ENCODE measurements around the gene SUDS3. TPM values are rescaled to one million over a fixed set of nuclear protein-coding genes. Genes with fewer than 3 reads are reported as not detected.

Gene SUDS3
- total RNA-seq, 1 donor from 2014 or later: 44.8 TPM

DNA sequence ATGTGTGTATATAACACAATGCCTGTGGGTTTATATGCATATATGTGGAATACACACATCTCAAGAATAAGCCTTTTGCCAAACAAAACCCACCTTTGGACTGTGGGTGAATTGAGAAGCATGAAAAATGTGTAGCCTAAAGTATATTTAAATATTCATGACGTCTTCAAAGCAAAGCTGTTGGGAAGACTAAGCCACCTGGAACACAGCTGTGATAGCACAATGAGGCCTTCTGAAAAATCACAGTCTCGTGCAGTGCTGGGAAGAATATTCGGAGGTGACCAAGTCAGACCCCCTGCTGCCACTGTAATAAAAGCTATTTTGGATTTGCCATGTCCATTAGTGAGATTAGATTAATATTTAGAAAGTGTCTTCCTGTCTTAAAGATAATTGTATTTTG lies 51.5 kb downstream of the SUDS3 start:
- no peak for DNase-seq (ENCODE audit: low read depth, low spot score)
- Mint-ChIP-seq H3K27me3 (ENCODE audit: low read depth) (no peaks in the 10 kb centered on the region), H3K4me3 (no peak overlapping the region), H3K4me1 (peaks cover 5% of the 10 kb centered on the region), H3K9me3 (no peaks in the 10 kb centered on the region), H3K36me3 (ENCODE audit: low read depth) (no peaks in the 10 kb centered on the region), H3K27ac (ENCODE audit: unreplicated experiment) (no peak overlapping the region)
- TF ChIP-seq CTCF (conservative IDR thresholded peaks at IDR 0.05): no peak

GRCh38 chr12:118428643-118429042 lies 52.3 kb downstream of the SUDS3 start:
- H3K4me3 Mint-ChIP-seq: no peak overlapping the region
- no peak overlapping the region for H3K27ac Mint-ChIP-seq (ENCODE audit: unreplicated experiment)
- TF ChIP-seq CTCF (conservative IDR thresholded peaks at IDR 0.05): no peak
- H3K4me1 Mint-ChIP-seq: peaks cover 5% of the 10 kb centered on the region
- no peaks in the 10 kb centered on the region for H3K27me3 Mint-ChIP-seq (ENCODE audit: low read depth)
- H3K36me3 Mint-ChIP-seq (ENCODE audit: low read depth): no peaks in the 10 kb centered on the region
- H3K9me3 Mint-ChIP-seq: no peaks in the 10 kb centered on the region
- no peak for DNase-seq (ENCODE audit: low read depth, low spot score)

DNA sequence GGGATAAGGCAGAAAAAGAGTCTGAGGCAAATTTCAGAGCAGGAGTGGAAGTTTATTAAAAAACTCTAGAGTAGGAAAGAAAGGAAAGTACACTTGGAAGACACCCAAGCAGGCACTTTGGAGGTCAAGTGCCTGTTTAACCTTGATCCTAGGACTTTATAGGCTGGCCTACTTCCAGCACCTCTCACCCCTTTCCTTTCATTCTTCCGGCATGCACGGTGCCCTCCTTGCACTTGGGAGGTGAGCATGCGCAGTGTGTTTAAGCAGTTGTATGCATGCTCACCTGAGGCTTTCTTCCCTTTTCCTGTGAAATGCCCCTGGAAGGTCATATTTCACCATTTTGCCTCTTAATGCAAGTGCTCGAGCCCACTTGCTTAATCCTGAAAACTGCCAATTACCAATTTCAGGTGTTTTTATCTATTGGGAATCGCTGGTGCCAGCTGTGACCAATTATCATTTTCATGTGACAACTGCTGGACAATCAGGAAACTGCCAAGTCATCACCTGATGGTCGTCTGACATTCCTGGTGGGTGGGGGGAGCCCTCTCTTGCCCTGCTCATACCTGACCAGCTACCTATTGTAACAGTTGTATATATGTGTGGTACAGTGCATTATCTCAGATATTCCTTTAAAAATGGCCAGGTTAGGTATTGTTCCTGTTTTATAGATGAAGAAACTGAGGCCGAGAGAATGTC lies 53.5 kb downstream of the SUDS3 start:
- no peak for DNase-seq (ENCODE audit: low read depth, low spot score)
- Mint-ChIP-seq H3K27me3 (ENCODE audit: low read depth) (no peaks in the 10 kb centered on the region), H3K27ac (ENCODE audit: unreplicated experiment) (no peak overlapping the region), H3K9me3 (no peaks in the 10 kb centered on the region), H3K36me3 (ENCODE audit: low read depth) (no peaks in the 10 kb centered on the region), H3K4me1 (peaks cover 5% of the 10 kb centered on the region), H3K4me3 (no peak overlapping the region)
- no peak for TF ChIP-seq CTCF (conservative IDR thresholded peaks at IDR 0.05)

DNA sequence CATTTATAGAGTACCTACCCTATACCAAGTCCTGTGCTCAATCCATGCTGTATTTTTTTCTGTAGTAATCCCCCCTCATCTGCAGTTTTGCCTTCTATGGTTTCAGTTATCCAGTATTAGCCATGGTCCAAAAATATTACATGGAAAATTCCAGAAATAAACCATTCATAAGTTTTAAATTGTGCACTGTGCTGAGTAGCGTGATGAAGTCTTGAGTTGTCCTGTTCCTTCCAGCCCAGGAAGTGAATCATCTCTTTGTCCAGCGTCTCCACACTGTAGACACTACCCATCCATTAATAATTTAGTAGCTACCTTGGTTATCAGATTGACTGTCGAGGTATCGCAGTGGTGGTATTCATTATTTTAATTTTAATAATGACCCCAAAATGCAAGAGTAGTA lies 54.2 kb downstream of the SUDS3 start:
- no peaks in the 10 kb centered on the region for H3K9me3 Mint-ChIP-seq
- H3K27me3 Mint-ChIP-seq (ENCODE audit: low read depth): no peaks in the 10 kb centered on the region
- H3K36me3 Mint-ChIP-seq (ENCODE audit: low read depth): no peaks in the 10 kb centered on the region
- H3K4me1 Mint-ChIP-seq: peaks cover 5% of the 10 kb centered on the region
- no peak for DNase-seq (ENCODE audit: low read depth, low spot score)
- H3K4me3 Mint-ChIP-seq: no peak overlapping the region
- no peak for TF ChIP-seq CTCF (conservative IDR thresholded peaks at IDR 0.05)
- no peak overlapping the region for H3K27ac Mint-ChIP-seq (ENCODE audit: unreplicated experiment)

GRCh38 chr12:118432812-118433545 lies 56.6 kb downstream of the SUDS3 start:
- Mint-ChIP-seq H3K27ac (ENCODE audit: unreplicated experiment) (no peak overlapping the region), H3K27me3 (ENCODE audit: low read depth) (peaks cover 4% of the 10 kb centered on the region), H3K4me3 (no peak overlapping the region), H3K9me3 (no peaks in the 10 kb centered on the region), H3K4me1 (peaks cover 13% of the 10 kb centered on the region), H3K36me3 (ENCODE audit: low read depth) (no peaks in the 10 kb centered on the region)
- DNase-seq (ENCODE audit: low read depth, low spot score): no peak
- TF ChIP-seq CTCF (conservative IDR thresholded peaks at IDR 0.05): no peak
